ENCODE results near the gene ANKRD11.
"Not testable (repeated sequence)": the region's sequence is repeated elsewhere in the genome, so short reads cannot be mapped to it uniquely, and the experiment has no call there.

Gene ANKRD11

DNA sequence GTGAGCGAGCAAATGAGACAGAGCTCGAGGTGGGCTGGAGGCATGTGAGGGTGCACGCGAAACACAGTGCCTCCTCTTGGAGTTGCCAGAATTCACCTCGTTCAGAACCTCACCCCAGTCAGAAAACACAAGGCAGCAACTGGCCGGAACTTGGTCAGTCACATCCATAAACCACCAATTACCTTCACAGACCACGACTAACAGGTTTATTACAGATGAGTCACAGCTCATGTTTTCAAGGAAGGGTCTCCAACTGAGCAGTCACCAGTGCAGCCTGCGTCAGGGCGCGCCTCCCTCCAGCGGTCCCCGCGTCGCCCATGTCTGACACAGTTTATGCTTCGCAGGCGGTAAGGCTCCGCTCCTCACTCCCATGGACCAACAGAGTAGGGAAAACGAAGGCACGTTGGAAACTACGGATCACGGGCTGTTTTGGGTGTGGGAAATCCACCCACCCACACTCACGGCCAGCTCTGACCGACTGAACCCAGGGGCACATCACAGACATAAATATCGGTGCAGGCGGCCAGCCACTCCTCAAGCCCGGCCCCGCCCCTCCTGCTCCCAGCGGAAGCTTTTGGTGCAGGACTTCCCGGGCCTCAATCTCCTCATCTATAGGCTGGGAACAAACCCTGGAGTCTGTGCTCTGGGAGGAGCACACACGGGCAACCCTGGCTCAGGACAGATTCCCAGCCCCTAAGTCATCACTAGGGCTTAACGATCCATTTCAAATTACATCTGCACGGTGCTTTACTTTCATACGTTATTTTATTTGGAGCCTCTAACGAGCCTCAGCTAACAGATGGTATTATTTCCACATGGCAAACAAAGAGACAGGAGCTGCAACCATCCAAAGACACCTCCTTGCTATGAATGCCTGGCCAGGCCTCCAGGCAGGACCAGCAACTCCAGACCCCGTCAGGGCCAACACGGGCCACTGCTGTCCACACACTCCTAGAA lies 146.6 kb downstream of the ANKRD11 start:
- no peak for FAIRE-seq

DNA sequence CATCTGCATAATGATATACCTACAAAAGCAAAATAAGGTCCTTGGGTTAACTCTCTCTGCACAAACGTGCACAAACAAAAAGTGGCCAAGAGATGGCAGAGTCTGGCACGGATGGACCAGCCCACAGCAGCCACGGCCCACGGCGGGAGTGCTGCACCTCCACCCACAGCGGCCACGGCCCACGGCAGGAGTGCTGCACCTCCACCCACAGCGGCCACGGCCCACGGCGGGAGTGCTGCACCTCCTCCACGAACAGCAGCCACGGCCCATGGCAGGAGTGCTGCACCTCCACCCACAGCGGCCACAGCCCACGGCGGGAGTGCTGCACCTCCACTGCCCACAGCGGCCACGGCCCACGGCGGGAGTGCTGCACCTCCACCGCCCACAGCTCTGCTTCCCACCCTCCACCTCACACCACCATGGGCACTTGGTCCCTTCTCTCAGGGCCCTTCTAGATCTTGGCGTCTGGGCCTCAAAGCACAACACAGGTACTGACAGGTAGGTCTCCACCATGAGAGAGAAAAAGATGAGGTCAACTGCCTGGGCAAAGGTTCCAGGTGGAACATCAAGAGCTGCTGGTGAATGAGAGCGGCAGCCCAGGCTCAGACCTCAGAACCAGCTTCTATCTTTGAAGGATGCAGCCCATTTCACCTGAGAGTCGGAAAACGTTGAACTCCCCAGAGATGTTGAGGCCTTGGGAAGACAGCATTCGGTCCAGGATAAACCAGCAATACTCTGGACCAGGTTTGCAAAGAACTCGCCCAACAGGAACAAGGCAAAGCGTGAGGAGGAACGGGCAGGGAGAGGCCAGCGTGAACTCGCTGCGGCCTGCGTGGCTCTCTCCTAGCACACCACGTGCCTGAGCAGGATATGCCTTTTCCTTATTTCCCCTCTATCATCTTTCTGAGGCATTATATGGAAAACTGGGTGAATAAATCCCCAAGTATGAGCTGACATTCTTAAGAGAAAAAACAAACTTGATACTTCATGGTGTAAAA lies 148.4 kb downstream of the ANKRD11 start:
- FAIRE-seq = no peak

DNA sequence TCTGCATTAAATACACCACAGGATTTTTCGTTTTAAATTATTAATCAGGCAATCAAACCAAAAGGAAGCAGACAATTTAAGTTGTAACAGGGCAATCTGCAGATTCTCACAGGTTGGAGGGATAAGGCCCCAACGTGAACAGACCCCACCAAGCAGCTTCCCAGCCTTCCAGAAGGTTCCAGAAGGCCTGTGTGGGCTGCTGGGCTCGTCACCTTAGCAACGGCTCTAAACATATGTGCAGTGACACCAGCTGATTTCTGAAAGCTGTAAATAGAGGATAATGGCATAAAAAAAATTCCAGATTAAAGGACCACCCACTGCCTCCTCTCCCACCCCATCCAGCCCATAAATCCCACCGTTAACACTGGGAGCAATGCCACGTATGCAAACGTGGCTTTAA lies 149.1 kb downstream of the ANKRD11 start:
- FAIRE-seq = no peak

DNA sequence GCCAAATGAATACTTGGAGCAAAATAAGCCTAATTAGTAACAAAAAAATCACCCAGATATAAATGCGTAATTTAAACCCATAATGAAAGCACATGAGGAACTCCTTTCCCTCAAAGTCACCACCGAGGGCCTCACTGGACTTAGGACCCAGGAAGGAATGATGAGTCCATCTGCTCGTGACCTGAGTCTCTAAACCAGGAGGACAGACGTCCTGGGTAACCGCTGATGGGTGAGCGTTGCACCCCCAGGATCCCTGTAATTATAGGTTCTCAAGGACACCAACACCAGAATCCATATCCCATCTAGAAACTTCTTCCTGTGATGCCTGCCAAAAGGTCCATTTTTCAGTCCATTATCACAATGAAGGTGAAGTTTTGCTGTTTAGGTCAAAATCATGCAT lies 151.5 kb downstream of the ANKRD11 start:
- FAIRE-seq = no peak

DNA sequence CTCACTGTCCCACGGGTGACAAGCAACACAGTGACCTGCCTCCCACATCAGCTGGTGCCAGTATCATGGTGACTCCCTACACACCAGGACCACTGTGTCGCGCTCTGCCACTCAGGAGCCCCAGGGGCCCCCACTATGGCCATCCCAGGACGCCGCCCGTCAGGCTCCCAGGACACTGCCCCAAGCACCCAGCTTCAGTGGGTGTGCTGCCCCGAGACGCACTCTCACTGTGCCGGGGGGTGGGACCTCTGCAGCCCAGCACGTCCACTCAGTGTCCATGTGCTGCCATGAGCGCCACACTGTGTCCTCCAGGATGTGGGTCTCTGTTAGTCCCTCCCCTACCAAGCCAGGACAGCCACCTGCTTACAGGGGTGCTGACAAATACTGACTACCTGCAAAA lies 152.4 kb downstream of the ANKRD11 start:
- FAIRE-seq = no peak

DNA sequence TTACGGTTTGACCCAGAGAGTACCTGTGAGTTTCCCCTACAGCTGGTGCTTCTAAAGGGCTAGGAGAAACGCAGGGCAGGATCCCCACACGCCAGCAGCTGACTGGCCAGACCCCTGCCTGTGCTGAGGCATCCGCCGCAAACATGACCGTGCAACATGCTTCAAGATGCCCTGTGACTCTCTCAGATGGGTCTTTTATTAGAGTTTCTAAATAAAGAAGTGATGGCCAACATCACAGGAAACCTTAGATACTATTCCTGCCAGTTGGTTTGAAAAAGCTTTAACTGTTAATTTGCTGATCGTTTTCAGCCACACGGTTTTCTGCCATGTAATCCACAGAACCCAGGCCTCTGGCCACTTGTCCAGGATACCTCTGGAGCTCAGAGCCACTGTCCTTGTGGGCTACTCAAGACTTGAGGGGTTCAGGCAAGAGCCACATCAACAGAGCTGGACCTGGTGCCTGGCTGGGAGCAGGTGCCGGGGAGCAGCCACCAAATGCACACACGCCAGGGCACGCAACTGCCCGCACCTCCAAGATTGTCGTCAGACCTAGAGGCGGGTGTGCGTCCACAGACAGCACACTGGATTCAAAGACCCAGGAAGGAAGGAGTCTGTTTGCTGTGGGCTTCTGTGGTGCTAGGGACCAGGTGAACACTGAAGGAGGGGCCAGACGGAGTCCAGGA lies 154.4 kb downstream of the ANKRD11 start:
- no peak for FAIRE-seq

DNA sequence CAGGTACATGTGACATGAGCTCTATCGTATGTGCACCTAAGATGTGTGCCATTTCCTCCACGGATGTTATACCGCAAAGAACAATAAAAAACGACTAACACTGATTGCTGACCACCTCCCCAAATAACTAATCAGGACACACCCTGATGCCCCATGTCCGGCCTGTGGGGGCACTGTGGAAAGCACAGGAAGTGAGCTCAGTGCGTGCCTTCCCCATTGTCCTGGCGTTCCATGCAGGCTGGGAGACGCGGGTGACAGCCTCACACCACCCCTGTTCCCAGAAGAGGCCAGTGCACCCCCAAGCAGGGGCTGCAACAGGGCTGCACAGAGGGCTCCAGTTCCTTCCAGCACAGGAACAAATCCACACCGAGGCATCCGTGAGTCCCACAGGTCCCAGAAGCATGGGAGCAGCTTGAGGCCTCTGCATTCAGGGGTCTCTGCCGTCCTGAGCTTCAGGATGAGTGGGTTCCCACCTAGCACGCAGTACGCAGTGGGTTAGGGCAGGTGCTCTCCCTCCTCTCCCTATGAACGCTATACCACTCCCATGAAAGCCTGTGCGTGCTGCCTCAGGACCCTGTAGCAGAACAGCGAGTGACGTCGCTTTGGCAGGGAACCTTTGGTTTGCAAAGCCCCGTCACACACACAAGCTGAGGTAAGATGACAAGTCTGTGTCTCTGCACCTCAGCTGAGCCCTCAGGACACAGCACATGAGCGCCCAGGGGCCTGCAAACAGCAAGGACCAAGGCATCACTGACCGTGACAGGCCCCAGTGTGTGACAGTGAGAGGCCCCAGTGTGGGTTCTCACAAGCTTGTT lies 155.2 kb downstream of the ANKRD11 start:
- FAIRE-seq = no peak

DNA sequence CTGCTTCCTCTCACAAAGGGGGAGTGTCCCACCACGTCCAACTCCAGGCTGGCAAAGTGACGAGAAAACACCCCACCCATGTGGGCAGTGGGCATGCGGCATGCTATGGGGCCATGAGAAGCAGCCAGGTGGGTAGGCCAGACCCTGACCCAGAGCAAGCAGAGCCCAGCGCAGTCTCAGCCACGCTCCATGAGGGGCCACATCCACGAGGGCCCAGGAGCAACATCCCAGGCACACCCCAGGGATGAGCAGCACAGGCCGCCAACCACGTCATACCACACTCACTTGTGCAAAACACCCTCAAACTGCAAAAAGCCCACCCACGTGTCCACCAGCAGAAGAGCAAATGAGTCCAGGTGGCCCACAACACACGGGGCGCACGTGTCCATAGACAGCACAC lies 155.9 kb downstream of the ANKRD11 start:
- FAIRE-seq = no peak

DNA sequence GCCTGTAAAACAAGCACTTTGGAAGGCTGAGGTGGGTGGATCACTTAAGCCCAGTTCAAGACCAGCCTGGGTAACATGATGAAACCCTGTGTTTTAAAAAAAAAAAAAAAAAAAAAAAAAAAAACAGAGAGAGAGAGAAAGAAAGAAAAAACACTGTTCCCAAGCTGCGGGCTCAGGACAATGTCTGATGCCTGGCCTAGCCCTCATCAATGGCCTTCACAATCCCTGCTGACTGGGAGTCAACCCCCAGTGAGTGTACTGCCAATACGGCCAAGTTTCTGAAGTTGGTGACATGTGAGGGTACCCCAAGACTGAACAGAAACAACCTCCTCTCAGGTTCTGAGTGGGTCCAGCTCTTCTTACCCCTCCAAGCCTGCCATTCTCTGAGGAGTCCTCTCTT lies 156.3 kb downstream of the ANKRD11 start:
- no peak for FAIRE-seq

DNA sequence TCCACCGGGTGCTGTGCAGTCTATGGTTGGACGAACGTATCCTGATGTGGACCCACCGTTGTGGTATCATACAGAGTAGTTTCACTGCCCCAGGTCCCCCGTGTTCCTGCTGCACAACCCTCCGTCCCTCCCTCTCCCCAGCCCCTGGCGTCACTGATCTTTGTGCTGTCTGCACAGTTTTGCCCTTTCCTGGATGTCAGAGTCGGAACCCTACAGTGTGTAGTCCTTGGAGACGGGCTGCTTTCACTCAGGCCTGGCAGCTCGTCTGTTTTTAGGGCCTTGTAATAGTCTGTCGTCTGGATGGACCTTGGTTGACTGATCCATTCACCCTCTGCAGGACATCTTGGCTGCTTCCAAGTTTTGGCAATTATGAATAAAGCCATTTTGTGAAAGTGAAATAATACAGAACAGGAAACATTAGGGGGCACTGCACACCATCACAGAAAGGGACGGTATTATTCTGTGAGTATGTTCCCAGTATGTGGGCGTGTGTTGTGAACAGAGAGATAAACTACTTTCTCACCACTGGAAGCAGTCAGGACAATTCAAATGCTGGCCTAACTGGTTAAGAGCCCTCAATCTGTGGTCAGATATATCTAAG lies 156.9 kb downstream of the ANKRD11 start:
- FAIRE-seq = not testable (repeated sequence)

DNA sequence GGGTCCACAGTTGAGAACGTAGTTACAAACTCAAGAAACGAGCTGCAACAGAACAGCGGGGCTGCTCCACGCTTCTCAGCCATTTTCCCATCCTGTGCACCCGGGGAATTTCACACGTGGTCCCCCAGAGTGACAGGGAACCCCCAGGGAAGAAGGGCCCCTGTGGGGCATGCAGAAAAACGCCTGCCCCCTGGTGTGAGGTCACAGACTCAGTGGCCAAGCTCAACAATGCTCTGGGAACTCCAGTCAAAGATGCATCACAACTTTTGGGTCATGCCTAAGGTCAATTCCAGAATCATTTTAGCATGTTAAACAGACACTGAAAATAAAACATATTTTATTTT lies 157.5 kb downstream of the ANKRD11 start:
- FAIRE-seq = no peak

DNA sequence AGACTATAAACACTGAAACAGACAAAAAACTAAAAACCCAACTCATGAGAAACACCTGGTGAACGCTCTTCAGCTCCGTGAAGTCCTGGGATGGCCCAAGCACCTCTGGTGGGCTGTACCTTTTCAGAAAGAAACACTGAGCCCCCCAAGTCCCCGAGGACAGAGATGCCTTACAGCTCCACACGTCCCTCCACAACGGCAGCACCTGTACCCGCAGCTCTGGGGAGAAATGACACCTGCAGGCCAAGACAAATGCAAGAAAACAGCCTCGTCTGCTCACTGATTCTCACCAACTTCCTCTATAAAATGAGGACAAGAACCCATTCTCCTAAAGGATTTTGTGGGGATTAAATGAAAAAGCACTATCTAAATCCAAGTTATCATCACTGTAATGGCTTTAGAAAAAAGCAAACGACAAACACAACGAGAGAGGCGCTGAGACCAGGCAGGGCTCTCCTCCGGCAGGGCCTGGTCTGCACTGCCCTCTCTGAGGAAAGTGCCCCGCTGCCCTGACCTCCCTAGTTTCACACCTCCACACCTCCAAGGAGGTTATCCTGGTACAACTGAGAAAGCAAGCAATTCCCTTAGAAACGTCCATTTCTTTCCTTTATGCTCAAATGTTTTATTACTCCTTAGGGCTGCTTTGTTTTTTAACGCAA lies 158.0 kb downstream of the ANKRD11 start:
- no peak for FAIRE-seq

DNA sequence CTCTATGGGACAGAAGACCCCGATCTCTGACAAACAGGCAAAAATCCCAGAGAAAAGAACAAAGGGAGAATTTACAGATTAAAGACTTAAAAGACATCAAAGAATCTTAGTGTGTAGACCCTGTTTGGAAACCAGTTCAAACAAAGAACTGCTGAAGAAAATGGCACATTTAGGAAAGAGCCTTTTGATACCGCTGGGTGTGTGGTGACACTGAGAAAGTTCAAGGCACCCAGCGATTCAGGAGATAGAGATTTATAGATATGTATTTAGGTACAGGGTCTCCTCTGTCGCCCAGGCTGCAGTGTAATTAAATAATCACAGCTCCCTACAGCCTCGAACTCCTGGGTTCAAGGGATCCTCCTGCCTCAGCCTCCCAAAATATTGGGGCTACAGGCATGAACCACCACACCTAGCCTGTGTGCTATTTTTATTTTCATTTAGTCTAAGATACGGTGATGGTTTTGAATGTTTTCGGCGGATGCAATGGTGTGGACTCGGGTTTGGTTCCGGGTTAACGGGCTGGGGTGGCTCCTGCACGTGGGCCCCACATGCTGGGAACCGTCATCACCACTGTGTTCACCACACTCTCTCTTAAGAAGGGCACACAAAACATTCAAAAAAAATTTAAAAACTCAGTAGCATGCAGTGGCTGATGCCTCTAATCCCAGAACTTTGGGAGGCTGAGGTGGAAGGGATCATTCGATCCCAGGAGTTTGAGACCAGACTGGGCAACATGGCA lies 158.8 kb downstream of the ANKRD11 start:
- FAIRE-seq = no peak

DNA sequence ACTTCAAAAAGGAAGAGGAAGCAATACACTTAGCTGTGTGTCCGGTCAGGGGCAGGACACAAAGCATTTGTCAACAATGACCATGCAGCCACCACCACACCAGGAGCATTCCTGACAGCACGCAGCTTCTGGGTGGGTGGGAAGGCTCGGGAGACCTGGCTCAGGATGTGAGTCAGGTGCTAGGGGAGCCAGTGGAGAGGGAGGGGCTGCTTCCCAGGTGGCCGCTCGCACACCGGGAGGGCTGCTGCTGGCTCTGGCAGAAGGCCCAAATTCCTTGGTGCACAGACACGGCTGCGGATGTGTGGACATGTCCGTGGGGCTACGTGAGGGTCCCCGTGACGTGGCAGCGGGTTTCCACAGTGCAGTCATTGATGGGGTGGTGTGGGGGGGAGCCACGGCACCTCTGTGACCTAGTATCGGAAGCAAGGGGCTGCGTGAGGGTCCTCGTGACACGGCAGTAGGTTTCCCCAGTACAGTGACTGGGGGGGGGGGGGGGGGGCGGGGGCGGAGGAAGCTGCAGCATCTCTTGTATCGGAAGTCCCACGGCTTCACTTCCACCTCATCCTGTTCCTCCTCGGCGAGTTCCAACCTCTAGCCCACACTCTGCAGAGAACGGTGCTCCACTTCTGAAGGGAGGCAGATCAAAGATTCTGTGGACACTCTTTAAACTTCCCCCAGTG lies 160.0 kb downstream of the ANKRD11 start:
- FAIRE-seq = no peak

DNA sequence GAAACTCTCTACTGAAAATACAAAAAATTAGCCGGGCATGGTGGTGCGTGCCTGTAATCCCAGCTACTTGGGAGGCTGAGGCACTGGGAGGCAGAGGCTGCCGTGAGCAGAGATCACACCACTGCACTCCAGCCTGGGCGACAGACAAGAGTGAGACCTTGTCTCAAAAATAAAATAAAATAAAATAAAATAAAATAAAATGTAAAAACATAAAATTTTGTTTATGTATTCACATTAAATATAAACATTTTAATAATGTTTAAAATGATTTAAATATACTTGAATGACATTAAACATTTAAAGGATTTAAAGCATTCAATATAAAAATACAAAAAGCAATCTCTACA lies 160.6 kb downstream of the ANKRD11 start:
- FAIRE-seq = not testable (repeated sequence)

DNA sequence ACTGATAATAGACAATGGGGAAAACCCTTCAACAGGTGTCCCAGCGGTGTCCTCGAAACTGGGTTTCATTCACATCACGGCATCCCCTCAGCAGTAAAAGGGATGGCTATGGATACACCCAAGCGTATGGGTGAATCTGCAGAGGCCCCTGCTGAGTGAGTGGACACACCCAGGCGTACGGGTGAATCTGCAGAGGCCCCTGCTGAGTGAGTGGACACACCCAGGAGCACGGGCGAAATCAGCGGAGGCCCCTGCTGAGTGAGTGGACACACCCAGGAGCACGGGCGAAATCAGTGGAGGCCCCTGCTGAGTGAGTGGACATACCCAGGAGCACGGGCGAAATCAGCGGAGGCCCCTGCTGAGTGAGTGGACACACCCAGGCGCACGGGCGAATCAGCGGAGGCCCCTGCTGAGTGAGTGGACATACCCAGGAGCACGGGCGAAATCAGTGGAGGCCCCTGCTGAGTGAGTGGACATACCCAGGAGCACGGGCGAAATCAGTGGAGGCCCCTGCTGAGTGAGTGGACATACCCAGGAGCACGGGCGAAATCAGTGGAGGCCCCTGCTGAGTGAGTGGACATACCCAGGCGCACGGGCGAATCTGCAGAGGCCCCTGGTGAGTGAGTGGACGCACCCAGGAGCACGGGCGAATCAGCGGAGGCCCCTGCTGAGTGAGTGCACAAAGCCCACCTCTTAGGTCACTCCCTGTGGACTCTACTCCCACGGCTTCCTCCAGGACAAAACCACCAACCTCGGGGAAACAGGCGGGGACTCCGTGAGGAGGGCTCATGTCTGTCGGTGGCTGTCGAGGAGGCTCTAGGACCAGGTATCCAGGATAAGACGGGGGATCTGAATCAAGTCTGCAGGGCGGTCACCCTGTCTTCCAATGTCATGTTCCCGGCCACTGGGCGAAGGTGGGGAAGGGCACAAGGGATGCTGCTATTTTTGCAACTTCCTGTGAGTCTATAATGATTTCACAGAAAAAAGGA lies 161.7 kb downstream of the ANKRD11 start:
- not testable (repeated sequence) for FAIRE-seq

DNA sequence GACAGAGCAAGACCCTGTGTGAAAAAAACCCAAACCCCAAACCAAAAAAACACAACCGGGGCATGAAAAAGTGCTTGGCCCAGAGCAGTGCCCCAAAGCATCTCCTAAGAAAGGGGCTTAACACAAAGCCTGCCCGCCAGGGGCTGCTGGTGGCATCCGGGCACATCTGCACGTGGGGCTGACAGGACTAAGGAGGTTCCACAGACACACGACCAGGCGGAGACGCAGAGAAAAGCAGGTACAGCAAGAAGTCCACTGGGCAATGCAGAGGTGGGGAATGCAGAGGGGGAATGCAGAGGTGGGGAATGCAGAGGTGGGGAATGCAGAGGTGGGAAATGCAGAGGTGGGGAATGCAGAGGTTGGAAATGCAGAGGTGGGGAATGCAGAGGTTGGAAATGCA lies 163.6 kb downstream of the ANKRD11 start:
- no peak for FAIRE-seq

DNA sequence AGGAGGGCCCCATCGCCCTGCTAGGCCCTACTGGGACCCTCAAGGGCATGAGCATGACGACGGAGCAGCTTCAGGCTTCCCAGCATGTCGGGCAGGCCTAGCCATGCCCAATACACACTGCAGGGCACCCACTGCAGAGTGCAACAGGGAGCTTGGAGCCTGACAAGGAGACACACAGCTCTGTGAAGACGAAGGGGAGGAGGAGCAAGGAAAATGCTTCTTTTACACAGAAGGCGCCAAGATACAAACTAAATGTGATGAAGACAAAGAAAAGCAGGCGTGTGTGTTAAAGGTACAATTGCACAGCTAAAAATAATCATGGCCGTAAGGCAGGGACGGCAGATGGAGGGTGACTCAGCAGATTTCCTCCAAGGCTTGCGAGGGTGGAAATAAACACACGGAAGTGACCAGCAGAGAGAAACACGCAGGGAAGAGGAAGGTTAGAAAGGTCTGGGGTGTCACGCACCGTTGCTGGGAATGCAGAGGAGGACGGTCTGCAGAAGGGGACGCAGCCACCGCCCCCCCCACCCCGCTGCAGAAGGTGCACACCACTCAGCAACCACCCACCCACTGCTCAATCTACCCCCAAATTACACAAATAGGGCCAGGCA lies 164.4 kb downstream of the ANKRD11 start:
- no peak for FAIRE-seq

Data from colon (tissue), 2 donors.